GM11168 (cell line): ENCODE data around the gene RRP1.

Experiments used
- in situ Hi-C: fragments of 300-500 bp; cut with MboI; formaldehyde crosslinking; loops from one replicate; pipeline ENCODE4 v1.12.0; 2022; ENCODE audit warnings: low sequenced_read_pairs; ENCODE audit not compliant: unreplicated experiment

The RRP1 gene

DNA sequence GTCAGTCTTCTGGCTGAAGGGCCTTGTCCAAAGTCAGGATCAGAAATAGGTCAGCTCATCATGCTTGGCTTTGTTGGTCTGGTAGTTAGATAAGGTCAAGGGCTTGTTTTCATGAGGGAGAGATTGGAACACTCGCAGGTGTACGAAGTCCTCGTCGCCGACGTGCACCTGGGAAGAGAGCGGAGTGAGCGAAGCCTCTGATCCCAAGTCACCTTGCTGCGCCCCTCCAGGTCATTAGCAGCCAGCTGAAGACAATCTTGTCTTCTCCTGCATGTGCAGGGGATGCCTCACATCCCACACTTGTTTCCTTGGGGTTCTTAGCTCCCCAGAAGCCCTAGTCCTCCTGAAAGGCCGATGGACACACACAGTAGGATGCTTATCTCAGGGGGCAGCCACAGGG is 15.2 kb upstream of the RRP1 start:
- in situ Hi-C loops: no loop called here

DNA sequence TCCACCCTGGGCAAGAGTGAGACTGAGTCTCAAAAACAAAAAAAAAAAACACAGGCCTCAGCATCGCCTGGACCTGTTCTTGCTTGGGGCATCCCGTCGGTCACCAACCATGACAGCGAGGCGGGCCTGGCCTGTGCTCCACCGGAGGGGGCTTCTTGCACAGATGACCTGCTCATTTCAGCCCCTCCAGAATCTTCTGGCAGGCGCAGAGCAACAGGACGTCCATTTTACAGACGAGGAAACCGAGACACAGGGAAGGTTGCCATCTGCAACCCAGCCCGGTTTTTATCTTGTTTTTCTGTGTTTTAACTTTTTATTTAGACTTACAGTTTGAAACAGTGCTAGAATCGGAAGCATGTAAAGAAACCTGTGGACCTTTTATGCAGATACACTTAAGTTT is 14.2 kb upstream of the RRP1 start:
- in situ Hi-C loops: no loop called here

DNA sequence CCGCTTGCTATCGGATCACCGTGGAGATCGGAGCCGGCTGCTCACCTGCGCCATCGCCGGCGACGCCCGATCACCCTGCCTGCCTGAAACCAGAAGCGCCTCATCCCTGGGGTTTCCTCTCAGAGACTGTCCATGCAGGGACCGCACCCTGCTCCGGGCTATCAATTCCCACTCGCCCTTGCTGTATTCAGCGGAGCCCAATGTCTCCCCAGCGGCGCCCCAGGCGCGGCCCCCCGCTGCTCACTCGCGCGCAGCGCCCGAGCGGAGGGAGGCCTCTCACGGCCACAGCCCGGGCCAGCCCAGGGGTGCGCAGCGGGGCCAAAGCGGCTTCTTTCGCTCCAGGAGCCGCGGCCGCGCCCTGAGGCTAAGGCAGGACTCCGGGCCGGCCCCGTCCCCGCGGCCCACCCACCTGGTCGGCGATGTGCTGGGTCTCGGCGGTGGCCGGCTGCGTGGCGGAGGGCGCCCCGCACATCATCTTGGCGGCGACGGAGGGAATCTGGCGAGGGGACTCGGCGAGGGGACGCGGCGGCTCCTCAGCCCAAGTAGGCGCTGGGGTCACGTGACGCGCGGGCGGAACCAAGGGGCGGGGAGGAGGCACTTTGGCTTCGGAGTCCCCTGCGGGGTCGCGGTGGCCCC is 13.5 kb upstream of the RRP1 start, which contains the start of gene CSTB:
TSS of gene CSTB (minus strand) at position 514 of the 636 bp plus-strand sequence. CDS start at position 475, 39 bp downstream.
- in situ Hi-C loops: no loop called here

DNA sequence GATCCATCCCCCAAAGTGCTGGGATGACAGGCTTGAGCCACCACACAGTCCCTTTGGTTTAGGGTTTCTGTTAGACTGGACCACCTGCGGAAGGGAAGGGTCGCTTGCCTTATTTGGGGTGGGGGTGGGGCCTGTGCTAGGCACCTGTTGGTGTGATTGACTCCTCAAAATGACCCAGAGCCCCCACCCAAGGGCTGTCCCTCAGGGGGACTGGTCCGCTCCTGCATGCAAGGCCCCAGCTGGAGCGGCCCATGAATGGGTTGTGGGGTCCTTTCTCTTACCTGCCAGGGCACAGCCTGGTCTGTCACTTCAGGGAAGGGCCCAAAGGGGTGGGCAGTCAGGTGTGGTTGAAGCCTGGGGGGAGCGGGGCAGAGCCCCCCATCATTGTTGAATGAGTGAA is 11.4 kb upstream of the RRP1 start:
- in situ Hi-C loops: no loop called here

DNA sequence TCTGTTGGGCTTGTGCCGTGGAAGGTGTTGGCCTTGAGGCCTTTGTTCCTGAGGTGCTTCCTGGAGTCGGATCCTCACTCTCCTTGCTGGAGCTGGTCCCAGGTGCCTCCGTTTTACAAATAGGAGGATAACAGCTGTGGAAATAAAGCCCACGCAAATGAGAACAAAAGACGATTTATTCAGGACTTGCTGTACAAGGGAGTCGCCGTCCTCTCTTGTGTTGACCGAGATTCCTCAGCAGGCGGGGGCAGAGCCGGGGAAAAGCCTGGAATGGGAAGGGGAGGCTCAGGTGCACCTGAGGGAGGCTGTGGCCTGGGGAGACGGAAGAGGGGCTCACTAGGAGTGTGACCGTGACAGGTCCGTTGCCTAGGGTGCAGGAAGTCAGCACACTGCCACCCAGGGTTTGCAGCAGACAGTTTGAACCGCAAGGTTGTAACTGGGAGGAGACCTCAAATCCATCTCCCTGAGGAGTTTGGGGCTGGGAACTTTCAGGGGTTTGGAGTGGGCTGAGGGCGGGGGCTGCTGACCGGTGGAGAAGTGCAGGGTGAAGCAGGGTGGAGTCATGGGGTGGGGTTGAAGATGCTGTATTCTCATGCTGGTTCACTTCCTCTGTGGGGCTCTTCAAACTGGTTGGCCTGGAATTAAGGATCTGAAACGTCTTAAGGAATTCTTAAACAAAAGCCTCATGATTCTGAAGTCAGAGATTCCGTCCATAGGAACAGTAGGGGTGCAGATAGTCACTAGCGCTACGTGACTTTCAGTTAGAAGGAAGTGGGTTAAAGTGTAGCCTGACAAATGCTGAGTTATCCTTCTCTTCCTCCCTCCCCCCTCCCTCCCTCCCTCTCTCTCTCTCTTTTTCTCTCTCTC is 10.7 kb upstream of the RRP1 start:
- in situ Hi-C loops: no loop called here

DNA sequence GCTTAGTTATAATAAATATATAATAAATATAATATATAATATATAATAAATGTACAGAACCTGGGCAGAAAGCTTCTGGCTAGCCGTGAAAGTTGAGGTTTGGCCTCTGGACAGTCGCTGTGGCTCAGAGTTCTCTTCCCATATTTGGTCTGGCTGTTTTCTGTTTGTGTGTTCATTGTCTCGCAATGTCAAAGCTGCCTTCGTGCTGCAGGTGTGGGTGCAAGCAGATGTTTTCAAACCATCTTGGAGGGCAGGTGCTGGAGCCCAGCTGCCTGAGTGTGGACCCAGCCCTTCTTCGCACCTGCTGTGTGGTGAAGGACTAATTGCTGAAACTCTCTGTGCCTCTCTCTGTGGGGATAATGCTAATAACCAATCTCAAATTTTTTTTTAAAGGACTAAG is 9.7 kb upstream of the RRP1 start:
- in situ Hi-C loops: no loop called here

DNA sequence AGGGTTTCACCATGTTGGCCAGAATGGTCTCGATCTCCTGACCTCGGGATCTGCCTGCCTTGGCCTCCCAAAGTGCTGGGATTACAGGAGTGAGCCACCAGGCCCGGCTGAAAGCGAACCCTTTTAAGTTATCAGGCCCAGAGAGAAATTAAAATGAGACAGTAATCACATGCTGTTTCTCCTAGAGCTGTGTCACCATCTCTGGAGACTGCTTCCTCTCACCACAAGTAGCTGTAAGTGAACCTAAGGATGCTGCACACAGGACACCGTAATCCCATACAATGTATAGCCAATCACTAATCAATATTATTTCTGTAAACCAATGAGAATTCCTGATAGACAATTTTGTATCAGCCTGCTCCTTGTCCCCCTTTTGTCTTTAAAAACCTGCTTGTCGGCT is 7.5 kb upstream of the RRP1 start:
- in situ Hi-C loops: no loop called here

DNA sequence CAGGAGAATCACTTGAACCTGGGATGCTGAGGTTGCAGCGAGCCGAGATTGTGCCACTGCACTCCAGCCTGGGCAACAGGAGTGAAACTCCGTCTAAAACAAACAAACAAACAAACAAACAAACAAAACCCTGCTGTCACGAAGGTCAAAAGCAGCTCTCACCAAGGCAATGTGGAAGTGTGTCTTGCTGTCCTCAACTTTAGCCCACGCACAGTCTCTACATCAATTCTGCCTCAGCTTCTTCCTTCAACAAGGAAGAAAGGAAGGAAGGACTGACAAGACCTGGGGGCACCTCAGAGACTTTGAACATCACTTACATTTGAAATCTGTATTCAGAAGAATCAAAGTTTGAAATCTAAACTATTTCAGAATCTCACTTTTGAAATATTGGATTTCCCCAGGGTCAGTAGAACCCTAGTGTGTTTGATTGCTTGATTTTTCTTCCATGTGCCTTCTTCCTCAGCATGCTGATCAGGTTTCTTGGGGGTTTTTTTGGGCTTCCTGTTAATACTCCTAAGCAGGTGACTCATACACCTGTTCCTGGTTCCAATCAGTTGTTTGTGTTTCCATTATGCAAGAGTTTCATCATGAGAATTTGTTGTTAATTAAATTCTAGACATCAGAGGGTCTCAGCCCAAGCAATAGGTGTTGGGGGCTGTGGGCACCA is 6.8 kb upstream of the RRP1 start:
- in situ Hi-C loops: no loop called here

DNA sequence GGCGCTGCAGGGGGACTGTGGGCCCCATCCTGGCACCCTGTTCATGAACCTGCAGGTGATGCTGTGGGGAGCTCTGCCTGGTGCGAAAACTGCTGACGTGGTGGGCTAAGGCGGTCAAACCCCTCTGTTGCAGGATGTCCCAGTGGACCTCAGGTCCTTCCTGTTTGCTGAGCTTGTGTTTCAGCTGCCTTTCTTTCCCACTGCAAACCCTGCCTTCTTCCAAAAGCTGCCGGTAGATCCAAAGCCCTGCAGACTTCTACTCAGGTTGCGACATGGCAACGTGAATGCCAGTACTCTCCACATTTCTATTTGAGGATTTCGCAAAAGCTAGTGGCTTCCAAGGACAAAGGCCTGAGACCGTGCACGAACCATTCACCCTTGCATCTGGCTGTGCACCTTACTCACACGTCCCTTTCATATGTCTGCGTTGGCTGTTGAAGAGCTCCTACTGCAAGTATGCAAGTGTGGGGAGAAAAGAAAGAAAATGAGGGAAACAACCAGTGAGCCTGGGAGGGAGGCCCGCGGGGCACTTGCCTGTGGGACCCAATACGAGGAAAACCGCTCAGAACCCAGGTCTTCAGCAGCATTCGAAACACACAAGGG is 6.2 kb upstream of the RRP1 start:
- in situ Hi-C loops: no loop called here

DNA sequence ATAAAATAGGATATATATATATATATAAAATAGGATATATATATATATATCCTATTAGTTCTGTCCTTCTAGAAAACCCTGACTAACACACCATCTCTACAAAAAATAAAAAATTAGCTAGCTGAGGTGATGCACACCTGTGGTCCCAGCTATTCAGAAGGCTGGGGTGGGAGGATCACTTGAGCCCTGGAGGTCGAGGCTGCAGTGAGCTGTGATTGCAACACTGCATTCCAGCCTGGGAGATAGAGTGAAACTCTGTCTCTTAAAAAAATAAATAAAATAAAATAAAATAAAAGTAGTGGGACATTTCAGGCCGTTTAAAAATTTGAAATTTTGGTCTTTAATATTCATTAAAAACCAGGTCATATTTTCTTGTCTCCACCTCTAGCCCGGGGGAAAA is 4.2 kb upstream of the RRP1 start:
- in situ Hi-C loops: no loop called here

DNA sequence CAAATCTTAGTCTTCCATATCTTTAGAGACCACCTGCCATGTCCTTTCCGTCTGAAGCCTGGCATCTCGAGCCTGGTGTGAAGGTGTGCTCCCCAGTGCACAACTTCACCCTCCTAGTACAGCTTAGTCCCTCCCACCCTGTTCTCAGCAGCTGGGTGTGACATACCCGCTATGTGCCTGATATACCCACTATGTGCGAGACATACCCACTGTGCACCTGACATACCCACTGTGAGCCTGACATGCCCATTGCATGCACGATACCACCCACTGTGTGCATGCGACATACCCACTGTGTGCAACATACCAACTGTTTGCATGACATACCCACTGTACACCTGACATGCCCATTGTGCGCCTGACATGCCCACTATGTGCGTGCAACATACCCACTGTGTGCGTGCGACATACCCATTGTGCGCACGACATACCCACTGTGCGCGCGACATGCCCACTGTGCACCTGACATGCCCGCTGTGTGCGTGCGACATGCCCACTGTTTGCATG is 3.0 kb upstream of the RRP1 start:
- in situ Hi-C loops: no loop called here

DNA sequence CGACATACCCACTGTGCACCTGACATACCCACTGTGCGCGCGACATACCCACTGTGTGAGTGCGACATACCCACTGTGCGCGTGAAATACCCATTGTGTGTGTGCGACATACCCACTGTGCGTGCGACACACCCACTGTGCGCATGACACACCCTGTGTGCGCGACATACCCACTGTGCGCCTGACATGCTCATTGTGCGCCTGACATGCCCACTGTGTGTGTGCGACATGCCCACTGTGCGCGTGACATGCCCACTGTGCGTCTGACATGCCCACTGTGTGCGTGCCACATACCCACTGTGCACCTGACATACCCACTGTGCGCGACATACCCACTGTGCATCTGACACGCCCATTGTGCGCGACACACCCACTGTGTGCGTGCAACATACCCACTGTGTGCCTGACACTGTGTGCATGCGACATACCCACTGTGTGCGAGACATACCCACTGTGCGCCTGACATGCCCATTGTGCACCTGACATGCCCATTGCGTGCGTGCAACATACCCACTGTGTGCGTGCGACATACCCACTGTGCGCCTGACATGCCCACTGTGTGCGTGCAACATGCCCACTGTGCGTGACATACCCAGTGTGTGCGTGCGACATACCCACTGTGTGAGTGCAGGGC is 2.5 kb upstream of the RRP1 start:
- in situ Hi-C loops: no loop called here

DNA sequence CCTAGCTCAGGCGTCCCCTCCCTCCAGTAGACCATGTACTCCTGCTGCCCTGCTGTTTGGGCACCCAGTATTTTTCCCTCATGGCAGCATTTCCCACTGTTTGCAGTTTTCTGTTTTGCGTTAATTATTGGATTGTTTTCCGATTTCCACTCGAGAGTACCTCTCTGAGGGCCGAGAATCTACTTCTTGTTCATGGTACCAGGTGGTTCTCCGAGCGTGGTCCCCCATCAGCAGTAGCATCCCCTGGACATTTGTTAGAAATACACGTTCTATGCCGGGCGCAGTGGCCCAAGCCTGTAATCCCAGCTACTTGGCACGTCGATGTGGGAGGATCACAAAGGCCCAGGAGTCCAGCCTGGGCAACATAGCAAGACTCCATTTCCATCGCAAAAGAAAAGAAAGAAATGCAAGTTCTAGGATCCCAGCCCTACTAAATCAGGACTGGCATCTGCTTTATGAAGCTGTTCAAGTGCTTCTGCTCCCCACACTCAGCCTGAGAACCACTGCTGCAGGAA is 690 bp downstream of the RRP1 start:
- in situ Hi-C loops: no loop called here

DNA sequence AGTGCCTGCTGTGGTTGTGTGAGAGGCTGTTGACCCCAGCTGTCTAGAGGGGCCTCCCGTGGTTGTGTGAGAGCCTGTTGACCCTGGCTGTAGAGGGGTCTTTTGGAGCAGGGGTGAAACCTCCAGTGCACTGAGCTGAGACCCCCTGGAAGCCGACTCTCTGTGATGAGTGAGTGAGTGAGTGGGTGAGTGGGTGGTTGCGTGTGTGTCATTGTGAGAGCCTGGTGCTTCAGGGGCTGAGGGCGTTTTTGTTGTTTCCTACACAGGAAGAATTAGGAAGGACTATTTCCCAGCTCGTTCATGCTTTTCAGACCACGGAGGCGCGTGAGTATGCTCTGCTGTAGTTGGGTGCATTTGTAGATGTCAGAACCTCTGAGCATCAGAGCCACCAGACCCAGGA is 3.0 kb downstream of the RRP1 start:
- in situ Hi-C loops: no loop called here

DNA sequence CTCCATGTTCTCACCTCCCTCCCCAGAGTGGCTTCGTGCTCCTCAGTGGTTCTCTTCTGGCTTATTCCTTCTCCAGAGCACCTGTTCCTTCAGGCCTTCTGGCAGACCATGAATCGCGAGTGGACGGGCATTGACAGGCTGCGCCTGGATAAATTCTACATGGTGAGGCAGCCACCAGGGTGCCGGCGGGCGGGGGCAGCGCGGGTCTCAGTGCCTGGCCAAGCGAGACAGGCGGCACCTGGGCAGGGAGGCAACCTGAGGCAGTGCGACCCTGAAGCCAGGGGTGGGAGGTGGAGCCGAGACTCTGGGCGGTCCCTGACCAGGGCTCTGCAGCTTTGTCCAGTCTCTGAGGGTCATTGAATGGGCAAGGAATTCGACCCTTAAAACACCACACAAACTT is 3.9 kb downstream of the RRP1 start:
- in situ Hi-C loops: no loop called here

DNA sequence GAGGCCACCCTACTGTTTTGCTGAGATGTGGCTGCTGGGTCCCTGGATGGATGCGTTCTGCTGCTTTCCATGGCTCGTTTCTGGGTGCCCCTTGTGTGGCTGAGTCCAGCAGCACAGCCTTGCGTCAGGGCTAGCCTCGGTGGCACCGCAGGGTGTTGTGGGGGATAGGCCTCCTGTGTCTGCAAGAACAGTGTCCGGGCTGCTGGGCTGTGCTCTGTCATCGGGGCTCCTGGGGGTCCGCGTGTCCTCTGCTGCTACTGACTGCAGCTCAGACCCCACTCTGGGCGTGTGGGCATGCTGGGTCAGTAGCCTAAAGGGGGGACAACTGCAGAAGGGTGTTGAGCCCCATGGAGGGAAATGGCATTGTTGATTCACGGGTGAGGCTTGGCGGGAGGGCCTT is 4.9 kb downstream of the RRP1 start:
- in situ Hi-C loops: no loop called here

DNA sequence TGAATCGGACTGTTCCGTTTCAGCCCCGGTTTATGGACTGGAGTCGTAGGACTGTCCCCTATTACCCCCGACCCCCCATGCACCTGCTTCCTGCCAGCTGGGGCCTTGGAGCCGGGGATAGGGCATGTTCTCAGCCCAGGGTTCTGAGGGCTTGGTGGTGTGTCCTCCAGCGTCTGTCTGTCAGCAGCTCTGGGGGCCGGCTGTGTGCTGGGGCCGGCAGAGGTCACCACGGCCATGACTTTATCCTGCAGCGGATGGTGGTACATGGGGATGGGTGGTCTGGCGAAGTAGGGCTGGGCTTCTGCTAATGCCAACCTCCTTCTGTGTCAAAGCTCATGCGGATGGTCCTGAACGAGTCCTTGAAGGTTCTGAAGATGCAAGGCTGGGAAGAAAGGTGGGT is 5.5 kb downstream of the RRP1 start:
- in situ Hi-C loops: no loop called here

DNA sequence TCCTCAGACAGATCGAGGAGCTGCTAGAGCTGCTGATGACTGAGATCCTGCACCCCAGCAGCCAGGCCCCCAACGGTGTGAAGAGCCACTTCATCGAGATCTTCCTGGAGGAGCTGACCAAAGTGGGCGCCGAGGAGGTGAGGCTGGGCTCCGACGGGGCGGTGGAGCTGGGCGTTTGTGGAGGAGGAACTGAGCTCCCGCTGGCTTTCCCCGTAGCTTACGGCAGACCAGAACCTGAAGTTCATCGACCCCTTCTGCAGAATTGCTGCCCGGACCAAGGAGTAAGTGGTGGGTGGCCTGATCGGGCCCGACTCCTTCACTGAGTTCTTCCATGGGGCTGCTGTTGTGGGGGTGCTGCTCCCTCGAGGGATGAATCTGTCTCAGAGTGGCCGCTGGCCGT is 8.0 kb downstream of the RRP1 start:
- in situ Hi-C loops: no loop called here

DNA sequence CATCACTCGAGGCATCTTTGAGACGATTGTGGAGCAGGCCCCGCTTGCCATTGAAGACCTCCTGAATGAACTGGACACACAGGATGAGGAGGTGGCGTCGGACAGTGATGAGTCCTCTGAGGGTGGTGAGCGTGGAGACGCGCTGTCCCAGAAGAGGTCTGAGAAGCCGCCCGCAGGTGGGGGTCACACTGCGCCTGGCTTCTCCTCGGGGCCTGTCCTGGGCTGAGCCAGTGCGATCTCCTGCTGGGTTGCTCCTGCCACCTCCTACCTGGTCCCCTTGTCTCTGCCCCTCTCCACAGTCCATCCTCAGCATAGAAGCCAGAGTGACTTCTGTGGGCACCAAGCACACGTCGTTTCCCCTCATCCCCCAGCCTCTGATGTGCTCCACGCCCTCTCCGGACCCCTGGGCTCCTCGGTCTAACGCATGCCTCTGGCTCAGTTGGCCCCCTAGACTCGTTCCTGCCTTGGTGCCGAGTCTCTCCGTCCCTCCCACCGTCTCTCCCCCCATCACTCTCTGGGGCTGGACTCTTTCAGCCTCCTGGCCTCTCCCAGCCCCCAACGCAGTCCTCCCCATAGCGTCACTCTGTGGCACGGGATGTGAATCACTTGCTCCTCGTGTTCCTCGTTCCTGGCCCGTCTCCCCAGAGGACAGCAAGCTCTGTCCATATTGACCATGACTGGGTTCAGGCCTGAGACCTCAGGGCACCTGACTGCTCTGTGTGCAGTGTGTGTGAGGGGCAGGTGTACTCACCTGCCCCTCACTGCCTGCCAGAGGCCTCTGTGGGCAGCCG is 8.7 kb downstream of the RRP1 start:
- in situ Hi-C loops: no loop called here
